Rectal smooth muscle tissue (tissue), 1 donor: ENCODE measurements around the gene PLXNA3.

ENCODE experiments used
- H3K27ac ChIP-seq: one replicate; pipeline ENCODE4 v1.7.0; 2013; ENCODE audit warnings: low read depth, low read length, inconsistent platforms
- H3K27me3 ChIP-seq: one replicate; pipeline ENCODE4 v1.7.0; 2013; ENCODE audit warnings: low read length; ENCODE audit not compliant: control insufficient read depth, insufficient read depth
- H3K36me3 ChIP-seq: one replicate; pipeline ENCODE4 v1.7.0; 2013; ENCODE audit warnings: low read length; ENCODE audit not compliant: control insufficient read depth, insufficient read depth
- H3K4me1 ChIP-seq: one replicate; pipeline ENCODE4 v1.7.0; 2013; ENCODE audit warnings: low read length; ENCODE audit not compliant: control insufficient read depth, insufficient read depth
- H3K4me3 ChIP-seq: one replicate; pipeline ENCODE4 v1.7.0; 2013; ENCODE audit warnings: low read length
- H3K9ac ChIP-seq: one replicate; pipeline ENCODE4 v1.7.0; 2013; ENCODE audit warnings: low read length

Gene PLXNA3

DNA sequence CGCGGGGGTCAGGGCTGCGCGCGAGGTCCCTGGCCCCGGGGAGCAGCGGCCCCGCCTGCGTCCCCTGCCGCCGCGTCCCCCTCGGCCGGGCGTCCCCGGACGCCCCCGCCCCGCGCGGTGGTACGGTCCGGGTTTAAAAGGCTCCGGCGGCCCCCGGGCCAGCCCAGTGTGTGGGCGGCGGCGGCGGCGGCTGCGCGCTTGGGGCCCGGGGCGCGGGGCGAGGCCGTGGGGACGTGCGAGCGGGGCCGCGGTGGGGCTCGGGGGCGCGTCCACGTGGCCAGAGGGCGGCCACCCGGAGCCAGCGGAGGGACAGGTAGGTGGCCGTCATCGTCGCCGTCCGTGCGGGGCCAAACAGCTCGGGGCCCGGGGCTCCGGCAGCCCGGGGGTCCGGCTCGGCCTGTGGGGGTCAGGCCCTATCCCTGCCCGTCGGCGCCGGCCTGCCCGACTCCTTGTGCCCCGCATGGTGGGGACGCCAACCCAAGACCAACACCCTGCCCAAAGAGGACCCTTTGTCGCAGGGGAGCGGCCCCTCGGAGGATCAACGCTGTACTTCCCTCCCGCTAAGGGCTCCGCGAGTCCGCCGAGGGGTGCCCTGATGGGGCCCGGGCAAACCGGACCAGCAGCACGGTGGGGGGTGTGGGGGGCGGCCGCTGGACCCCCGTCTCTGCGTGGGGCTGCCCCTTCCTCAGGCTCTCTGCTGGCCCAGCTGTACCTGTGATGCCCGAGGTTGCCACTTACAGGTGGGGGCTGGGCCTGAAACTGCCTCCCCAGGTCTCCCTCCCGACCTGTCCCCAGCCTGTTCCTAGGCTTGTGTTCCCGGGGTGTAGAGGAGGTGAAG is at the start of gene PLXNA3:
PLXNA3 (plus strand) TSS at position 166 of the 838 bp plus-strand sequence. CDS start 1,903 bp downstream, outside the sequence.
- H3K27ac ChIP-seq, result peak within 1 kb of the TSS; percentile 50

DNA sequence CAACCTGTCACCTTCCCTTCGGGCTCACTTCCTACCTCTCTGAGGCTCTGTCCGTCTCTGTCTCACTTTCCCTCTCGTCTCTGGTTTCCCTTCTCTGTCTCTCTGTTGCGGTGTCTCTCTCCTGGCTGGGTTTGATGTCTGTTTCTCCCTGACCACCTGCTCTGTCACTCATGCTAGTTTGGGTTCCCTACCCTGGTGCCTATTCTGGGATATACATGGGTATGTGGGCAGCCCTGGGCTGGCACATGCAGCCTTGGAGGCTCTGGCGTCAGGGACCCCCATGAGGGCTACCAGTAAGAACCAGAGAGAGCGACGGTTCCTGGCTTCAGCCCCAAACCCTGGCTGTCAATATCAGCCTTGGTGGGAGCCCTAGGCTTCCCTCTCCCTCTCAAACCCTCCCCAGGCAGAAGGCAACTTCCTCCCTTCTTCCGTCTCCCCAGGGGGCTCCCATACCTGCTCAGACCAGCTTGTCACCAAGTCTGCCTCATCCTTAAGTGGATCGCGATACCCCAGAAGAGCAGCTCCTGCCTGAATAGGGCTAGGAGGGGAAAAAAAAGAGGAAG is 49.3 kb upstream of the PLXNA3 start:
- Histone ChIP-seq H3K27ac (no peak overlapping the region), H3K4me3 (peak overlapping the region; percentile 46), H3K36me3 (no peaks in the 10 kb centered on the region), H3K4me1 (no peaks in the 10 kb centered on the region), H3K9ac (no peak overlapping the region), H3K27me3 (peaks cover 2% of the 10 kb centered on the region)

More for the DNA sequence above, at the start of gene PLXNA3:
- Histone ChIP-seq H3K4me1 (no peaks in the 10 kb centered on the region), H3K27me3 (peaks cover 3% of the 10 kb centered on the region), H3K36me3 (no peaks in the 10 kb centered on the region), H3K9ac (no peak within 1 kb of the TSS), H3K4me3 (peak within 1 kb of the TSS; percentile 71)

DNA sequence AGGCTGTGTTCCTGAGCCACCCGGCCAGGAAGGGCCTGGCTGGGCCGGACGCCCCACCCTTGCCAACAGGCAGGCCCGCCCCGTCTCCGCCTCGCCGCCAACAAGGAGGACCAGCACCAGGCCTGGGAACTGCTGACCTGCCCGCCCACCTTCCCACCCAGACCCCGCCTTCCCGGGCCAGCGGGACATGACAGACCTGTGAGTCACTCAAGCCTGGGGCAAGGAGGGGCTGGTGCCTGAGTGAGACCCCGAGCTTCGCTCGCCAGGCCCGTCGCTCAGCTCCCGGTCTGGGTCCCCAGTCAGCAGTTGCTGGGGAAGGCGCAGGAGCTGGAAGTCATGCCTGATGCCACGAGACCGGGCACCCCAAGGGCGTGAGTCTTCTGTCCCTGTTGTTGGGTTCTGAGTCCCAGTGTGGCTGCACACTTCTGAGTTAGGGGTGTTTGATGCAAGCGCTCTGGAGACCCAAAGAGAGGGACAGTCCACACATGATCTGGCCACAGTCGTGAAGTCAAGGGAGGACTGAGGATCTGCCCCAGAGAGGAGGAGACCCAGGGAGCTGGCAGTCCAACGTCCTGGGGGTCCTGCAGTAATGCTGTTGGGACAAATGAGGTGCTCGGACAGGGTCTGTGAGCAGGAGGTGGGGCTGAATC is 48.7 kb upstream of the PLXNA3 start, which contains the start of gene DNASE1L1:
DNASE1L1 (minus strand) TSS at position 33 of the 650 bp plus-strand sequence. CDS start 3,686 bp downstream, outside the sequence.
- H3K9ac ChIP-seq, result no peak within 1 kb of the TSS

DNA sequence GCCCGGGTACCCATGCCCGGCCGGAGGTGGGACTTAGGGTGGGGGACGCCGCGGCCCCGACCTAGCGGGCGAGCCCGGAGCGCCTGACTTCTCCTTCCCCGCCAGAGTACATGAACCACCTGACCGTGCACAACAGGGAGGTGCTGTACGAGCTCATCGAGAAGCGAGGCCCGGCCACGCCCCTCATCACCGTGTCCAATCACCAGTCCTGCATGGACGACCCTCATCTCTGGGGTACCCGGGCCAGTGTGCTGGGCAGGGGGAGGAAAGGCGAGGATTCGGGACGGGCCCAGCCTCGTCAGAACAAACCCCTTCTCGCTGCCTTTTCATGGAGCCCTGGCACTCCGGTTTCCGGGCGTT is 46.1 kb upstream of the PLXNA3 start:
- Histone ChIP-seq H3K4me1 (no peaks in the 10 kb centered on the region), H3K27me3 (peaks cover 2% of the 10 kb centered on the region), H3K4me3 (peak overlapping the region; percentile 70), H3K9ac (peak overlapping the region; percentile 62), H3K36me3 (no peaks in the 10 kb centered on the region), H3K27ac (peak overlapping the region; percentile 85)

More for the DNA sequence above, 48.7 kb upstream of the PLXNA3 start, which contains the start of gene DNASE1L1:
- Histone ChIP-seq H3K4me3 (peak within 1 kb of the TSS; percentile 49), H3K27ac (peak within 1 kb of the TSS; percentile 32), H3K27me3 (peaks cover 2% of the 10 kb centered on the region), H3K4me1 (no peaks in the 10 kb centered on the region), H3K36me3 (no peaks in the 10 kb centered on the region)

DNA sequence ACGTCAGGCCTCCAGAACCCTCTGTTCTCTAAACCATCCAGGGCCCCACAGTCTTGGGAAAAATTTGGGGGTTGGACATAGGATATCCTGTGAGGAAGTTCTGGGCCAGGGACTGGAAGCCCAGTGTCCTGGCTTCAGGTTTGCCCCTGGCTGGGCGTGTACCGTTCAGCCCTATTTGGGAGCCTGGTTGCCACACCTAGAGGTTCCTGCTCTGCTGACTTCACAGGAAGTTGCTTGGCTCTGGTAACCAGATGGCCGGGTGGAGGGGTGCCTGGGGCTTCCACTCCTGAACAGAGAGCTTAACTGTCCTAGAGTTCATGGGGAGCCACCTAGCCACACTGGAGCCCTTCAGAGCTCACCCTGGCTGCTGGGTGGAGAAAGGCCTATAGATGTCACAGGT is 45.6 kb upstream of the PLXNA3 start:
- Histone ChIP-seq H3K36me3 (no peaks in the 10 kb centered on the region), H3K27ac (peak overlapping the region; percentile 85), H3K4me1 (no peaks in the 10 kb centered on the region), H3K4me3 (peak overlapping the region; percentile 70), H3K27me3 (peaks cover 2% of the 10 kb centered on the region), H3K9ac (no peak overlapping the region)

DNA sequence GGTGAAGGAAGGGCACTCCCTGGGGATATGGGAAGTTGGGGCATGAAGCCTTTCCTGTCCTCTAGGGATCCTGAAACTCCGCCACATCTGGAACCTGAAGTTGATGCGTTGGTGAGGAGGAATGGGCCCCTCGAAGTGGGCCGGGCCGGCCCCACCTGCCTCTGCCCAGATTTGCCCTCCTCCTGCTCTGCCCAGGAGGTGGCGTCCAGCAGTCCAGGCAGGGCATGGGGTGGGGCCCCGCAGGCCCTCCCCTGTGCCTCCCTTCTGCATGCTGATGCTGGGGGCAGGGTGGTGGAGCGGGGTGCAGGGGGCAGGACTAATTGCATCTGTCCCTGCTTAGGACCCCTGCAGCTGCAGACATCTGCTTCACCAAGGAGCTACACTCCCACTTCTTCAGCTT is 44.9 kb upstream of the PLXNA3 start:
- Histone ChIP-seq H3K27me3 (peaks cover 2% of the 10 kb centered on the region), H3K27ac (no peak overlapping the region), H3K4me3 (no peak overlapping the region), H3K4me1 (no peaks in the 10 kb centered on the region), H3K9ac (no peak overlapping the region), H3K36me3 (no peaks in the 10 kb centered on the region)

DNA sequence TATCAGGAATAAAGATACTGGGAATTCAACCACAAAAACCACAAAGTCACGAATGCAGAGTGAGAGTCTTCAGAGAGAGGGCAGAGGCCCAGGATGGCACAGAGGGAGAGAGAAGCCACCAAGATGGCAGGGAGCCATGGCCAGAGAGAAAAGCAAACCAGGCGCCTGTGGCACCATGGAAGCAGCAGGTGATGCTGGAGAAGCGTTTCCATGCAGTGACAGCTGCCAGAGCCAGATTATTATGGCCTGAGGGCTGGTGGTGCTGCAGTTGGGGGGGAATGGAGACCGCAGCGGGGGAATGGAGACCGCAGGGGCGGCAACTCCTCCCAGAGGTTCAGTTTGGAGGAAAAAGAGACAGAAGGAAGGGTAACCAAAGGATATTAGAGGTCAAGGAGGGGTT is 40.9 kb upstream of the PLXNA3 start:
- Histone ChIP-seq H3K27ac (no peak overlapping the region), H3K4me3 (no peak overlapping the region), H3K9ac (no peak overlapping the region), H3K27me3 (peaks cover 4% of the 10 kb centered on the region), H3K4me1 (no peaks in the 10 kb centered on the region), H3K36me3 (no peaks in the 10 kb centered on the region)

DNA sequence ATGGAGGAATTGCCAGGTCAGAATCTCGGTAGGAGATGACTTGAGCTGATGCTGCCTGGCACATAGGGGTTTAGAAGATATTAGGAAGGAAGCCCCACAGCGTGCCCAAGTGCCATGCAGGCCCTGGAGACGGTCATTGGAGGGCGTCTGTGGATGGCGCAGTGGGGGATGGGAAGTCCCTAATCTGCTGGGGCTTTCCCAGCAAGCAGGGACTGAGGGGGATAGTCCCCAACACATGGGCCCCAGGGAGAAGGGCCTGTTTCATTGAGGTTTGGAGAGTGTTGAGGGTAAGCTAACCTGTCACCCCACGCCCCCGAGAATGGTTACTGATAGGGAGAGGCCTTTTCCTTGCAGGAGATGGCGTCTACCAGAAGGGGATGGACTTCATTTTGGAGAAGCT is 38.9 kb upstream of the PLXNA3 start:
- Histone ChIP-seq H3K36me3 (no peaks in the 10 kb centered on the region), H3K27me3 (peaks cover 3% of the 10 kb centered on the region), H3K27ac (no peak overlapping the region), H3K9ac (no peak overlapping the region), H3K4me3 (no peak overlapping the region), H3K4me1 (no peaks in the 10 kb centered on the region)

DNA sequence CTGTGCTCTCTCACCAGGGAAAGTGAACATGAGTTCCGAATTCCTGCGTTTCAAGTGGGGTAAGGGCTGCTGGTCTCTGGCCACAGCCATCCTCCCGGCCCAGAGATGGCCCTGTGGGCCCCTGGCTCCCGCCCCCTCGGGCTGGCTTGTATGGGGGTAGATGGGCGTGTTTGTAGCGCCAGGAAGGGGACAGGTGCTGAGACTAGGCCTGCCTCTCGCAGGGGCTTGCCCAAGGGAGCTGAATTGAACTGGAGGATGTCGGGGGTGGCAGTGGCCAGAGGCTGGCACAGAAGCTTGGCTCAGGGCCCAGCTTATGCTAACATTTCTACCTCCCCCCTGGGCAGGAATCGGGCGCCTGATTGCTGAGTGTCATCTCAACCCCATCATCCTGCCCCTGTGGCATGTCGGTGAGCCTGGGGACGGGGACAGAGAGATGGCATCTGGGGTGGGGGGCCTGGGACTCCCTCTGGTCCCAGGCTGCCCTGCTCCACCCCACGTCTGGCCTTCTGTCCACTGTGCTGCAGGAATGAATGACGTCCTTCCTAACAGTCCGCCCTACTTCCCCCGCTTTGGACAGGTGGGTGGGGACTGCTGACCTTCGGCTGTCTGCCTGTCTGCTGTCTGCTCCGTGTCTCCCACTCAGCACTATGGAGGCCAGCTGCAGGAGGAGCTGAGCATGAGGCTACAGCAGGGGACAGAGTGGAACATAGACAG is 38.2 kb upstream of the PLXNA3 start:
- peaks cover 3% of the 10 kb centered on the region for H3K27me3 ChIP-seq
- H3K36me3 ChIP-seq, result no peaks in the 10 kb centered on the region
- no peak overlapping the region for H3K27ac ChIP-seq
- H3K9ac ChIP-seq, result no peak overlapping the region
- H3K4me1 ChIP-seq, result no peaks in the 10 kb centered on the region
- no peak overlapping the region for H3K4me3 ChIP-seq

DNA sequence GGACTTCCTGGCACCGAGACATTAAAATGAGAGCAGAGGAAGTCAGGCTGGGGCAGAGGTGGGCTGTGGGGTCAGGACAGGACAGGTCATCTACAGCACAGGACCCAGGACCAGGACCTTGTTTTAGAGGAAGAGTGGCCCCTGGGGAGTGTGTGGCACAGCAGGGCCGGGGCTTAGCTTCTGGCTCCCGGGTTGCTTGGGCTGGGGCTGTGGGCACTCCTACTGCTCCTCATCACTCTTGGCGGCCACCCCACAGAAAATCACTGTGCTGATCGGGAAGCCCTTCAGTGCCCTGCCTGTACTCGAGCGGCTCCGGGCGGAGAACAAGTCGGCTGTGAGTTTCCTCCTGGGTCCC is 37.7 kb upstream of the PLXNA3 start:
- Histone ChIP-seq H3K9ac (no peak overlapping the region), H3K4me1 (no peaks in the 10 kb centered on the region), H3K36me3 (no peaks in the 10 kb centered on the region), H3K27ac (no peak overlapping the region), H3K4me3 (no peak overlapping the region), H3K27me3 (peaks cover 3% of the 10 kb centered on the region)

DNA sequence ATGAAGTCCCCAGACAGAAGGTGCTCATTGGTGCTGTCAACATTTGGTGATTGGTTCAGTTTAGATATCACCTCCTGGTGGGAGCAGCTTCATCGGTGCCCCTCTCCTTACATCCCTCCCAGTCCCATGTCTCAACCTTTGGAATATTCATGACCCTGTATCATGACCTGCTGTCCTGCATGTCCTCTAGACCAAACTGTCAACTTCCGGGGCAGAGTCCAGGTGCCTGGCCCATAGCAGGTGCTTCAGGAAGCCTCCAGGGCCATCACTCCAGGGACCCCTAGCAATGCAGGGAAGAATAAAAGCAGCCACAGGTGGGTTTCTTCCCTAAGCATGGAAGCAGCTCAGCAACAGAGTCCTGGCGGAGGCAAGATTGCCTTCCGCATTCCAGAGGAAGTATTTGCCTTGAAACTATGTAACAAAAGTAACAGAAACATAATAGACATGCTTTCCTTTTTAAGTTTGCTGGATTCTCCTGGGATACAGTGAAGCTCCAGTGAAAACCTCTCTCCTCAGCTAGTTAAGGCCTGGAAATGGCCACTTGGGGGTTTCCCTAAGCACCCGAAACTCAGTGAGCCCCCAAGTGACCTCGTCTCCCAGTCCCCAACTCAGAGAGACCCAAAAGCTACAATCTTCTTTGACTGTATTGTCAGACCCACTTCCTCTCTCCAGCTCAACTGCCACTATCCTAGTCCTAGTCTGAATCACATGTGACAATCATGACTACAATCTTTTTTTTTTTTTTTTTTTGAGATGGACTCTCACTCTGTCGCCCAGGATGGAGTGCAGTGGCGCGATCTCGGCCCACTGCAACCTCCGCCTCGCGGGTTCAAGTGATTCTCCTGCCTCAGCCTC is 30.9 kb upstream of the PLXNA3 start:
- Histone ChIP-seq H3K27ac (no peak overlapping the region), H3K27me3 (no peaks in the 10 kb centered on the region), H3K9ac (no peak overlapping the region), H3K4me1 (peaks cover 6% of the 10 kb centered on the region), H3K4me3 (no peak overlapping the region), H3K36me3 (peaks cover 1% of the 10 kb centered on the region)
